Stimulated activated CD4-positive, alpha-beta T cell treated with anti-CD3 and anti-CD28 coated beads, TNF-alpha, amount 100 ng/mL, for 24 hours (primary cell): Measurements from ENCODE around the gene ZNF597.
"Not testable (repeated sequence)": the region's sequence is repeated elsewhere in the genome, so short reads cannot be mapped to it uniquely, and the experiment has no call there.

Experiments used
- DNase-seq, 3 experiments: peaks; one replicate each; pipeline ENCODE4 v3.0.0-alpha.2; 2020; ENCODE audit warnings: low read depth in 3 of 3

ZNF597 gene

GRCh38 chr16:3475604-3476375, 32.5 kb upstream of the ZNF597 start:
- no peak for DNase-seq

- DNase-seq: not testable (repeated sequence)
These were observed 31.6 kb upstream of the ZNF597 start for GRCh38 chr16:3474870-3475269.

- no peak for DNase-seq
These were observed 31.0 kb upstream of the ZNF597 start for GRCh38 chr16:3474136-3474779.

- not testable (repeated sequence) for DNase-seq
These were observed 30.3 kb upstream of the ZNF597 start for GRCh38 chr16:3473596-3473943.

GRCh38 chr16:3472878-3473595, 29.7 kb upstream of the ZNF597 start:
- no peak for DNase-seq

GRCh38 chr16:3471518-3472176, 28.3 kb upstream of the ZNF597 start:
- DNase-seq: no peak

GRCh38 chr16:3470723-3471122, 27.4 kb upstream of the ZNF597 start:
- DNase-seq: no peak

- no peak for DNase-seq
These were observed 26.4 kb upstream of the ZNF597 start for GRCh38 chr16:3469736-3470135.

GRCh38 chr16:3468501-3468900, 25.2 kb upstream of the ZNF597 start:
- no peak for DNase-seq

GRCh38 chr16:3467921-3468320, 24.6 kb upstream of the ZNF597 start:
- no peak for DNase-seq

- DNase-seq: no peak
These were observed 23.9 kb upstream of the ZNF597 start for GRCh38 chr16:3467182-3467581.

GRCh38 chr16:3465911-3466584, 22.7 kb upstream of the ZNF597 start:
- DNase-seq: no peak

GRCh38 chr16:3465301-3465700, 22.0 kb upstream of the ZNF597 start:
- DNase-seq: no peak

GRCh38 chr16:3461151-3461550, 17.8 kb upstream of the ZNF597 start:
- no peak for DNase-seq

GRCh38 chr16:3460585-3460984, 17.3 kb upstream of the ZNF597 start:
- no peak for DNase-seq

- no peak for DNase-seq
These were observed 16.8 kb upstream of the ZNF597 start for GRCh38 chr16:3460121-3460520.

GRCh38 chr16:3459401-3460090, 16.2 kb upstream of the ZNF597 start:
- DNase-seq: no peak

- DNase-seq: no peak
These were observed 15.6 kb upstream of the ZNF597 start for GRCh38 chr16:3458852-3459361.

- no peak for DNase-seq
These were observed 15.1 kb upstream of the ZNF597 start for GRCh38 chr16:3458278-3458851.

GRCh38 chr16:3457434-3458252, 14.3 kb upstream of the ZNF597 start:
- peak; percentile 70 to 88 (median 75) for DNase-seq
